HG02943 (cell line): Measurements from ENCODE around the gene GPR146.

ENCODE experiments used
- ATAC-seq: cut with Tn5 transposase; IDR thresholded peaks from one replicate; pipeline ENCODE4 v1.9.1; 2021; ENCODE audit warnings: mild to moderate bottlenecking, low read depth, moderate library complexity; ENCODE audit not compliant: unreplicated experiment

GPR146 gene

DNA sequence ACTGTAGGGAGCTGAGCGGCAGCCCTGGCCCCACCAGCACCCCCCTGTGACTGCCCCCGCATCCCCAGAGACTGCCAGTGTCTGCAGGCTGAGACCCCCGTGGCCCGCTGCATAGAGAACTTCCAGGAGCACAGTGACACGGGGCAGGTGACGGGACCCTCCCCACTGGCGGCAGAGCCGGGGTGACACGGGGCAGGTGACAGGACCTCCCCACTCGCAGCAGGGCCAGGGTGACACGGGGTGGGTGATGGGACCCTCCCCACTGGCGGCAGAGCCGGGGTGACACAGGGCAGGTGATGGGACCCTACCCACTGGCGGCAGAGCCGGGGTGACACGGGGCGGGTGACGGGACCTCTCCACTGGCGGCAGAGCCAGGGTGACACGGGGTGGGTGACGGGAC lies 45.9 kb downstream of the GPR146 start:
- no peak for ATAC-seq

DNA sequence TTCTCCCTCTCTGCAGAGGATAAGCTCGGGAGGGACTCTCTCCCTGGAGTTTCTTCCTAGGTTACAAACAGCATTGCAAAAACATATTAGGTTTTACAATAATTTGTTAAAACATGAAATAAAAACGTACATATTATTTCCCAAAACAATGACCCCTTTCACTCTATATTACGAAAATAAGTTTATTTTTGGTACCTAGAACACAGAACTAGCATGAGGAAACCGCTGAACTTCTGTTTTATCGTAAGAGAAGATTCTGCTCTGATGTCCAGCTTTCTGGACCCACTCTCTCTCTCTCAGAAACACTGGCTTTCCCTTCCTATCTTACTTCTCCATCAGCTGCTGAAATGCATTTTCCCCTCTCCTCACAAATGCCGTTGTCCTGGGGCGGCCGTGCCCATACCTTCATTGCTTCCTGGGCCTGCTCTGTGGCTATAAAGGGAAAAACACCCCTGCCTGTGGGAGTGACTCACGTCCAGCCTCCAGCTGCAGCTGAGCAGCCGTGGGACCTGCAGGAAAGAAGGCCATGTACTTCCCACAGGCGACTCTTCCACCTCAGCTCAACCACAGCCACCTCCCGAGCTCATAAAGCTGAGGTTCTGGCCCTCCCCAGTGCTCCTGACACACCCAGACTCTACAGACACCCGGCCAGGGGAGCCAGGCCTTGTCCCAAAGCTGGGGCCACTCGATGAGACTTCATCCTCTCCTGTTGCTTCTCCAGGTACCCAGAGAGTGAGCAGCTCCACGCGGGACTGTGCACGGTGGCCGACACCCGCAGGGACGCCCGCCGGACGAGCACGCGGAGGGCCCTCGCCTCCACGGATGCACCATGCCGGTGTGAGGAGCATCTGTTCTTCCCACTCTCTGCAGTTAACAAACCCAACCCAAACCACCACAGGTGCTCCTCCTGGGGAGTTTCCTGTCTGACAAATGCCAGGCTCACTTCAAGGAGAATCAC lies 46.6 kb downstream of the GPR146 start:
- no peak for ATAC-seq

DNA sequence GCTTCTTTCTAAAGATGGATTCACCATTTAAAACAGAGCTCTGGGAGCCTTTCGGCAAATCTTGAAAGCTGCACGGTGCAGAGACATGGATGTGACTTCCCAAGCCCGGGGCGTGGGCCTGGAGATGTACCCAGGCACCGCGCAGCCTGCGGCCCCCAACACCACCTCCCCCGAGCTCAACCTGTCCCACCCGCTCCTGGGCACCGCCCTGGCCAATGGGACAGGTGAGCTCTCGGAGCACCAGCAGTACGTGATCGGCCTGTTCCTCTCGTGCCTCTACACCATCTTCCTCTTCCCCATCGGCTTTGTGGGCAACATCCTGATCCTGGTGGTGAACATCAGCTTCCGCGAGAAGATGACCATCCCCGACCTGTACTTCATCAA lies 47.3 kb downstream of the GPR146 start:
- no peak for ATAC-seq

DNA sequence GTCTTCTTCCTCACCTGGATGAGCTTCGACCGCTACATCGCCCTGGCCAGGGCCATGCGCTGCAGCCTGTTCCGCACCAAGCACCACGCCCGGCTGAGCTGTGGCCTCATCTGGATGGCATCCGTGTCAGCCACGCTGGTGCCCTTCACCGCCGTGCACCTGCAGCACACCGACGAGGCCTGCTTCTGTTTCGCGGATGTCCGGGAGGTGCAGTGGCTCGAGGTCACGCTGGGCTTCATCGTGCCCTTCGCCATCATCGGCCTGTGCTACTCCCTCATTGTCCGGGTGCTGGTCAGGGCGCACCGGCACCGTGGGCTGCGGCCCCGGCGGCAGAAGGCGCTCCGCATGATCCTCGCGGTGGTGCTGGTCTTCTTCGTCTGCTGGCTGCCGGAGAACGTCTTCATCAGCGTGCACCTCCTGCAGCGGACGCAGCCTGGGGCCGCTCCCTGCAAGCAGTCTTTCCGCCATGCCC lies 47.9 kb downstream of the GPR146 start:
- no peak for ATAC-seq

DNA sequence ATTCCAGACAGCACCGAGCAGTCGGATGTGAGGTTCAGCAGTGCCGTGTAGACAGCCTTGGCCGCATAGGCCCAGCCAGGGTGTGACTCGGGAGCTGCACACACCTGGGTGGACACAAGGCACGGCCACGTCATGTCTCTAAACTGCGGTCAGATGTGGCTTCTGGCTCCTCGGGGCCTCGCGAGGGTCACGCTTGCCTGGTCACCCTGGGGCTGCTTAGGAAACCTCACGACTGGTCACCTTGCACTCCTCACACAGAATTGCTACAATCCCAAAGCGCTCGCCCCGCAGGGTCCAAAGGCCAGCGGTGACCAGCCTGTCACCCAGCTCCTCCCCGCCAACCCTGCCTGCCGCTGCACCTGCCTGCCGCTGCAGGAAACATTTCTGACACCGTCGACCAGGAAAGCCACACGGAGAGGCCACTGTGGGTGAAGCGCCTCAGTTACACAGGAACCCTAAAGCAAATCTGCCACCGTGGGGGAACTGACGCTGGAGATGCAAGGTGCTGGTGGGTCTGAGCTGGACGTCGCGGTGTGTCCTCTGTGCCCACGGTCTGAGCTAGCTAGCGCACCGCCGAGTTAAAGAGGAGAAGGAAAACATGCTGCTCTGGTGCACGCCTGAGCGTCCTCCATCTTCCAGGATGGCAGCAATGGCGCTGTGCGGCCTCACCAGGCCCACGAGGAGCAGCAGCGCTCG lies 48.6 kb downstream of the GPR146 start:
- no peak for ATAC-seq

GRCh38 chr7:1093502-1093843 lies 49.1 kb downstream of the GPR146 start:
- no peak for ATAC-seq

DNA sequence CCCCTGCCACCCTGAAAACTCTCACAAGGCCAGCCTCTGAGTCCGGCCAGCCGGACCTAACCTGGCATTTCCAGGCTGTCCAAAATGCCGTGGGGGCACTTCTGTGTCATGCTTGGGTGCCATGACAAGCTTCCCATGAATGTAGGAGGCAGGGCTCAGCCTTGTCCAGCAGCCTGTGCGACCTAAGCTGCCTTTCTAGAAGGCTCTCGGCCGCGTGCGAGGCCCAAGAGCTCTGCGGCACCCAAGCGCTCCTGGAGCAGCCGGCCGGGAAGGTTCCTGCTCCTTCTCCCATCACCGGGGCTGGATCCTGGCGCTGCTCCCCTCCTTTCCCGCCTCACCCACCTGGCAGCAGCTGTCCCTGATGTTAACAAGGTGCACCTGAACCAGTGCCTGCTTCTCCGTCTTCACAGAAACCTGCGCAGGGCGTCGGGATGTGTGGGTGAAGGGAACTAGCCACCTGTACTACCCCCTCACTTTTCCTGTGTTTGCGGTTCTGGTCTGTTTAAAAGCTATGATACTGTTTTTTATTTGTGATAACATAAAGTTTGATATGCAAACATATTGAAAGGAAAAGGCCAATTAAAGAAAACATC lies 49.7 kb downstream of the GPR146 start:
- ATAC-seq, result no peak

DNA sequence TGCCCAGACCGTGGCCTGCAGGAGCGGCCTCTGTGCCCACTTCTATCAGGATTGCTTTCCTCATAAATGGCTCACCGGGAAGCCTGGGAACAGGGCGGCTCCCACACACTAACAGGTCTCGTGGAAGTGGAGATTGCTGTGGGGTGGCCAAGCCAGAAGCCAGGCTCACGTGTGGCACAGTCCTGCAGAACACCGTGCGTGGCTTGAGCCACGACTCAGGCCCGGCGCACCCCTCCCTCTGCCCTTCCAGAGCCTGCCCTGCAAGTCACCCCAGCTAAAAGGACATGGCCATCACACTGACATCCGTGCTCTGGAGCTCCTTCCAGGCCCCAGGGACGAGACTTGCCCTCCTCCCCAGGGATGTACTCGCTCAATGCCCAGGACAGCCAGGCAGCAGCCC lies 50.5 kb downstream of the GPR146 start:
- ATAC-seq, result no peak

DNA sequence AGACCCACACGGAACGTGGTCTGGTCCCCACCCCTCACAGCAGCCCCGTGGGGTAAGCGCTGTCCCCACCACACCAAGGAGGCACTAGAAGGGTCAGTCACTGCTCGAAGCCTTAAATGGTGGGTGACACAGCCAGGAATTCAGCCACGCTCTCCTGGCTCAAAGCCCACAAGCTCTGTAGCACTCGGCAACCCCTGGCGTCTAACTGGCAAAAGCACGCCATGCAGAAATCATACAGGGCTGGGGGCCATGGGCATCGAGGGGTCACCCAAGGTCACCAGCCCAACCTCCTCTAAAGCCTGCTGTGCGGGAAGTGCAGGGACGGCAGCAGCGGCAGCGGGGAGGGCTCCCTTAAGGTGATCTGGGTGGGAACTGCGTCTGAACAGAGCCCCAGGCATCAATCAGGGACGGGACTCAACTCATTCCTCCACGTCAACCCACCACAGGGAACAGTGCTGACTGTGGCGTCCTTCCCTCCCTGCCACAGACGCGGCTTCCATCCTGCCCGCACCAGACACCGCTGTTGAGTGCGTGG lies 51.3 kb downstream of the GPR146 start:
- no peak for ATAC-seq

DNA sequence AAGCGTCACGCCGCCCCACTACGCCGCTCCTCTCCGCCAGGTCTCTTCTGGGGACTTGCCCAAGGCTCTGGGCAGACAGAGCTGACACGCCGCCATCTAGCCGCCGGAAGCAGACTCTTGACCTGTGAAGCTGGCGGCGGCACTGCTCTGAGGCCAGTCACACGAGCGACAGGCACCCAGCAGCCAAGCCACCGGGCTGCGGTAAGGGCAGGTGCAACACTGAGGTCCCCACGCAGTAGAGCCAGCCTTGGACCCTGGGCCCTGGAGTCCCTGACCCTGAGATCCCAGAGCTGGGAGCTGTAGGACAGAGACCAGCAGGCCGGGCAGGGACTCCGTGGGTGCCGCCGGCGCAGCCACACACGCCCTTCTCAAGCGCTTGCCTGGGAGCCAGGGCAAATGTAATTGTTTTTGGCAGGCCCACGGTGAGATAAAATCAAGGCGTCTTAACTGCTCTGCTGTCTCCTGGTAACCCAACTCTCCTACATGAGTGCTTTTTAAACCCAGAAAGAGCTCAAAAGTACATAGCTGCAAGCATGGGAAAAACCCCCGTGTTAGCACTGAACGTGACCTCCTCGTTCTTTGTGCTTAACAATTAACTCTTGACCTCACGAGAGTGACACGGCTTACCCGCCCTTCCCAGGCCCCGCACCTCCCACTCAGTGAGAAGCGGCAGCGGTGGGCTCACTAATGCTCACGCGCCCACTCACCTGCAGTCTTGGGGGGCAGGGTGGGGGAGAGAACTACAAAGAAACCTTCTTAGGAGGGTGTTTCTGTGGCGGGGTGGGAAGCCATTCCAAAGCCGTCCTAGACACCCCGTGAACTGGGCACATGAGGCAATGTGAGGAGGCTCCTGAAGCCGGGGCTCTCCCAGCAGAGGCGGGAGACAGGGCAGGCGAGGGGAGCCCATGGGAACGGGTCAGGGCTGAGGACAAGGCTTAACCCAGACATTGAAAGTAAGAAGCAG lies 52.1 kb downstream of the GPR146 start:
- no peak for ATAC-seq

- ATAC-seq, result no peak
Measured at GRCh38 chr7:1097120-1097504, 52.8 kb downstream of the GPR146 start.

GRCh38 chr7:1098243-1099153 lies 54.2 kb downstream of the GPR146 start:
- no peak for ATAC-seq

- ATAC-seq, result no peak
Measured at GRCh38 chr7:1099154-1099542, 54.8 kb downstream of the GPR146 start.

- ATAC-seq, result no peak
Measured at GRCh38 chr7:1099637-1100036, 55.3 kb downstream of the GPR146 start.

DNA sequence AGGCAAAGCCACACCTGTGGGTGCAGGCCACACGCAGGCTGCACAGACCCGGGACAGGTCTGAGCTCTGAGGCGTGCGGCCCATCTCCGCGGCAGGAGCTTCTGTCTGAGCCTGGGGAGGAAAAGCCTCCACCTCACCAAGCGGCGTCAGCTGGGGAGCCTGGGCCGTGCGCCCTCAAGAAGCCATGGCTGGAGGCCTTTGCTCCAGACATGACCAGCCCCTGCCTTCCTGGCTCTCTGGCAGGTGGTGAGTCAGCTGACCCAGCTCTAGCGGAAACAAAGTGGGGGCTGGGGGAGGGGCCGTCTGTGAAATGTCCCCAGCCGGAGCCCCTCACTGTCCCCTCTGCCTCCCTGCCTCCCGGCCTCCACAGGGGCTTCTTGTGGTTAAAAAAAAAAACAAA lies 56.0 kb downstream of the GPR146 start:
- no peak for ATAC-seq

DNA sequence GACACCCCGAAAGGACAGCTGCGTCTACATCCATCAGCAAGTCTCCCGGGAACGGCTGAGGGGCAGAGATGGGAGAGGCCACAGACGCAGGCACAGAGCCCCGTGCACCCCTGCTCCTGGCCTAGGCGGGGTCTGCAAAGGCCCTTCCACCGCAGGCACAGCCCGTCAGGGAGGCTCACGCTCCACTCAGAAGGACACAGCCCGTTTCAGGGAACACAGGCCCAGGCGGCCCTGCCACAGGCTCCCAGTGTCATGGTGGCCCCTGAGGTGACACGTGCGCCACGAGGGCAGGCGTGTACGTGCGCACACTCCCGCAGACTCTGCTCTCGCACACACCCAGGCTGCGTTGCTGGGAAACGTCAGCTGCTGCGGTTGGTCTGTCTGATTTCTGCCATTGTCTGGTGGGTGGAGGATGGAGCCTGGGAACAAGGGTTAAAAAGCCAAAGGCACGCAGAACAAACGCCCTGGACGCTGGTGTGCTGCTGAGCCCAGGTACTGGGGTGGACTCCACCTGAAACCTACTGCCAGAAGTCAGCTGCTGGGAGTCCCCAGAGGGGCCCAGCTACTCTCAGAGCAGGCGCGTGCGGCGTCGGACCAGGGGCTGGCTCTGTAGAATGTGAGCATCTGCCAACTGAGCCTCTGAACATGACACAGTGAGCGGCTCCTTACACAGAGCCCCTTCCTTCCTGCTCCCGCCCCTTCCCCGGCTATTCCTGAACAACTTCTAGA lies 56.7 kb downstream of the GPR146 start:
- ATAC-seq, result no peak

- no peak for ATAC-seq
Measured at GRCh38 chr7:1101563-1102431, 57.5 kb downstream of the GPR146 start.
